ENCODE measurements around the gene ARHGEF6. TPM values are rescaled to one million over a fixed set of nuclear protein-coding genes. Genes with fewer than 3 reads are reported as not detected.

Gene ARHGEF6
- total and polyA plus RNA-seq, 4 donors = 1.6 to 9.2 (median 4.2) TPM

GRCh38 chrX:136625246-136625645, 155.5 kb downstream of the ARHGEF6 start:
- 82% methylated on average over 2 of the region's 2 CpGs for WGBS
- Histone ChIP-seq H3K27me3 (ENCODE audit: control insufficient read depth in 4 of 4, insufficient read depth in 4 of 4, low read length in 3 of 4) (no peaks in the 10 kb centered on the region), H3K27ac (ENCODE audit: low read depth in 1 of 2, low read length in 2 of 2) (no peak overlapping the region), H3K4me3 (ENCODE audit: low read depth in 1 of 3, low read length in 3 of 3) (no peak overlapping the region), H3K9ac (ENCODE audit: low read depth in 1 of 2, low read length in 2 of 2) (no peak overlapping the region), H3K36me3 (ENCODE audit: control insufficient read depth in 4 of 4, insufficient read depth in 3 of 4, low read depth in 1 of 4, low read length in 3 of 4) (no peaks in the 10 kb centered on the region), H3K9me3 (ENCODE audit: control insufficient read depth in 4 of 4, low read length in 3 of 4) (peaks cover 0 to 3% (median 0%) of the 10 kb centered on the region in 4 donors), H3K4me1 (ENCODE audit: control insufficient read depth in 4 of 4, insufficient read depth in 4 of 4, low read length in 3 of 4) (no peaks in the 10 kb centered on the region)
- TF ChIP-seq TAF1 (conservative IDR thresholded peaks at IDR 0.05) (no peak), HNF4G (IDR thresholded peaks at IDR 0.05) (no peak), CTCF (IDR thresholded peaks at IDR 0.05; ENCODE audit: low read depth, low read length, missing input control) (no peak), RXRA (IDR thresholded peaks at IDR 0.05) (no peak), YY1 (IDR thresholded peaks at IDR 0.05) (no peak), SP1 (IDR thresholded peaks at IDR 0.05) (no peak), NR2F2 (IDR thresholded peaks at IDR 0.05) (no peak), MAX (IDR thresholded peaks at IDR 0.05) (no peak), FOXA2 (IDR thresholded peaks at IDR 0.05) (no peak), EGR1 (IDR thresholded peaks at IDR 0.05; ENCODE audit: low read depth in 2 of 2) (no peak)
- TF ChIP-seq, protein P1, sequence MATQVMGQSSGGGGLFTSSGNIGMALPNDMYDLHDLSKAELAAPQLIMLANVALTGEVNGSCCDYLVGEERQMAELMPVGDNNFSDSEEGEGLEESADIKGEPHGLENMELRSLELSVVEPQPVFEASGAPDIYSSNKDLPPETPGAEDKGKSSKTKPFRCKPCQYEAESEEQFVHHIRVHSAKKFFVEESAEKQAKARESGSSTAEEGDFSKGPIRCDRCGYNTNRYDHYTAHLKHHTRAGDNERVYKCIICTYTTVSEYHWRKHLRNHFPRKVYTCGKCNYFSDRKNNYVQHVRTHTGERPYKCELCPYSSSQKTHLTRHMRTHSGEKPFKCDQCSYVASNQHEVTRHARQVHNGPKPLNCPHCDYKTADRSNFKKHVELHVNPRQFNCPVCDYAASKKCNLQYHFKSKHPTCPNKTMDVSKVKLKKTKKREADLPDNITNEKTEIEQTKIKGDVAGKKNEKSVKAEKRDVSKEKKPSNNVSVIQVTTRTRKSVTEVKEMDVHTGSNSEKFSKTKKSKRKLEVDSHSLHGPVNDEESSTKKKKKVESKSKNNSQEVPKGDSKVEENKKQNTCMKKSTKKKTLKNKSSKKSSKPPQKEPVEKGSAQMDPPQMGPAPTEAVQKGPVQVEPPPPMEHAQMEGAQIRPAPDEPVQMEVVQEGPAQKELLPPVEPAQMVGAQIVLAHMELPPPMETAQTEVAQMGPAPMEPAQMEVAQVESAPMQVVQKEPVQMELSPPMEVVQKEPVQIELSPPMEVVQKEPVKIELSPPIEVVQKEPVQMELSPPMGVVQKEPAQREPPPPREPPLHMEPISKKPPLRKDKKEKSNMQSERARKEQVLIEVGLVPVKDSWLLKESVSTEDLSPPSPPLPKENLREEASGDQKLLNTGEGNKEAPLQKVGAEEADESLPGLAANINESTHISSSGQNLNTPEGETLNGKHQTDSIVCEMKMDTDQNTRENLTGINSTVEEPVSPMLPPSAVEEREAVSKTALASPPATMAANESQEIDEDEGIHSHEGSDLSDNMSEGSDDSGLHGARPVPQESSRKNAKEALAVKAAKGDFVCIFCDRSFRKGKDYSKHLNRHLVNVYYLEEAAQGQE (IDR thresholded peaks at IDR 0.05) = no peak
- DNase-seq (ENCODE audit: low spot score) = no peak

GRCh38 chrX:136623396-136623795, 157.3 kb downstream of the ARHGEF6 start:
- Histone ChIP-seq H3K4me3 (ENCODE audit: low read depth in 1 of 3, low read length in 3 of 3) (no peak overlapping the region), H3K36me3 (ENCODE audit: control insufficient read depth in 4 of 4, insufficient read depth in 3 of 4, low read depth in 1 of 4, low read length in 3 of 4) (no peaks in the 10 kb centered on the region), H3K27me3 (ENCODE audit: control insufficient read depth in 4 of 4, insufficient read depth in 4 of 4, low read length in 3 of 4) (no peaks in the 10 kb centered on the region), H3K9me3 (ENCODE audit: control insufficient read depth in 4 of 4, low read length in 3 of 4) (peaks cover 0 to 6% (median 0%) of the 10 kb centered on the region in 4 donors), H3K4me1 (ENCODE audit: control insufficient read depth in 4 of 4, insufficient read depth in 4 of 4, low read length in 3 of 4) (no peaks in the 10 kb centered on the region), H3K9ac (ENCODE audit: low read depth in 1 of 2, low read length in 2 of 2) (no peak overlapping the region), H3K27ac (ENCODE audit: low read depth in 1 of 2, low read length in 2 of 2) (no peak overlapping the region)
- DNase-seq (ENCODE audit: low spot score) = no peak
- TF ChIP-seq, protein P2, sequence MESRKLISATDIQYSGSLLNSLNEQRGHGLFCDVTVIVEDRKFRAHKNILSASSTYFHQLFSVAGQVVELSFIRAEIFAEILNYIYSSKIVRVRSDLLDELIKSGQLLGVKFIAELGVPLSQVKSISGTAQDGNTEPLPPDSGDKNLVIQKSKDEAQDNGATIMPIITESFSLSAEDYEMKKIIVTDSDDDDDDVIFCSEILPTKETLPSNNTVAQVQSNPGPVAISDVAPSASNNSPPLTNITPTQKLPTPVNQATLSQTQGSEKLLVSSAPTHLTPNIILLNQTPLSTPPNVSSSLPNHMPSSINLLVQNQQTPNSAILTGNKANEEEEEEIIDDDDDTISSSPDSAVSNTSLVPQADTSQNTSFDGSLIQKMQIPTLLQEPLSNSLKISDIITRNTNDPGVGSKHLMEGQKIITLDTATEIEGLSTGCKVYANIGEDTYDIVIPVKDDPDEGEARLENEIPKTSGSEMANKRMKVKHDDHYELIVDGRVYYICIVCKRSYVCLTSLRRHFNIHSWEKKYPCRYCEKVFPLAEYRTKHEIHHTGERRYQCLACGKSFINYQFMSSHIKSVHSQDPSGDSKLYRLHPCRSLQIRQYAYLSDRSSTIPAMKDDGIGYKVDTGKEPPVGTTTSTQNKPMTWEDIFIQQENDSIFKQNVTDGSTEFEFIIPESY (IDR thresholded peaks at IDR 0.05) = no peak
- no peak for TF ChIP-seq HNF4G (IDR thresholded peaks at IDR 0.05)
- 80% methylated on average over 1 of the region's 1 CpG for WGBS

Measured in liver (tissue), 9 donors.